ENCODE data around the gene ATXN1.

Gene ATXN1

GRCh38 chr6:16688984-16689636 lies 72.2 kb downstream of the ATXN1 start:
- peaks cover 4% of the 10 kb centered on the region for H3K4me1 ChIP-seq (ENCODE audit: insufficient read depth, low read length, poor library complexity, severe bottlenecking)
- no peaks in the 10 kb centered on the region for H3K27me3 ChIP-seq (ENCODE audit: insufficient read depth, low read length, poor library complexity, severe bottlenecking)
- H3K9me3 ChIP-seq (ENCODE audit: insufficient read depth, low read depth, low read length) = no peaks in the 10 kb centered on the region
- TF ChIP-seq EZH2phosphoT487 (IDR thresholded peaks at IDR 0.05; ENCODE audit: borderline replicate concordance) (no peak), CTCF (conservative IDR thresholded peaks at IDR 0.05; ENCODE audit: low read length) (no peak)
- peaks cover 3% of the 10 kb centered on the region for H4K20me1 ChIP-seq (ENCODE audit: insufficient read depth, low read length, poor library complexity, severe bottlenecking)
- no peak overlapping the region for H3K4me3 ChIP-seq (ENCODE audit: low read length, poor library complexity, severe bottlenecking)
- no peaks in the 10 kb centered on the region for H3K9me2 ChIP-seq (replicated peaks; ENCODE audit: low read depth, low read length)
- H3K79me2 ChIP-seq (ENCODE audit: insufficient read depth, low read length) = peaks cover 33% of the 10 kb centered on the region; the same call in 1 of the 2 replicates
- no peak overlapping the region for H2AFZ ChIP-seq (ENCODE audit: low read length)
- H3K36me3 ChIP-seq (ENCODE audit: insufficient read depth, low read length) = no peaks in the 10 kb centered on the region
- no peak overlapping the region for H3K9ac ChIP-seq (ENCODE audit: low read depth, low read length, poor library complexity, severe bottlenecking)
- H3K4me2 ChIP-seq (ENCODE audit: low read depth, low read length, poor library complexity, severe bottlenecking) = no peak overlapping the region
- H3F3A ChIP-seq (ENCODE audit: low read depth) = no peaks in the 10 kb centered on the region

GRCh38 chr6:16688436-16688835 lies 72.8 kb downstream of the ATXN1 start:
- H3K27me3 ChIP-seq (ENCODE audit: insufficient read depth, low read length, poor library complexity, severe bottlenecking) = no peaks in the 10 kb centered on the region
- peaks cover 33% of the 10 kb centered on the region; the same call in 1 of the 2 replicates for H3K79me2 ChIP-seq (ENCODE audit: insufficient read depth, low read length)
- no peak overlapping the region for H2AFZ ChIP-seq (ENCODE audit: low read length)
- no peaks in the 10 kb centered on the region for H3F3A ChIP-seq (ENCODE audit: low read depth)
- H3K4me2 ChIP-seq (ENCODE audit: low read depth, low read length, poor library complexity, severe bottlenecking) = no peak overlapping the region
- no peaks in the 10 kb centered on the region for H3K9me3 ChIP-seq (ENCODE audit: insufficient read depth, low read depth, low read length)
- H3K36me3 ChIP-seq (ENCODE audit: insufficient read depth, low read length) = no peaks in the 10 kb centered on the region
- H4K20me1 ChIP-seq (ENCODE audit: insufficient read depth, low read length, poor library complexity, severe bottlenecking) = peaks cover 3% of the 10 kb centered on the region
- peaks cover 9% of the 10 kb centered on the region for H3K4me1 ChIP-seq (ENCODE audit: insufficient read depth, low read length, poor library complexity, severe bottlenecking)
- no peaks in the 10 kb centered on the region for H3K9me2 ChIP-seq (replicated peaks; ENCODE audit: low read depth, low read length)
- H3K4me3 ChIP-seq (ENCODE audit: low read length, poor library complexity, severe bottlenecking) = no peak overlapping the region
- no peak overlapping the region for H3K9ac ChIP-seq (ENCODE audit: low read depth, low read length, poor library complexity, severe bottlenecking)
- TF ChIP-seq EZH2phosphoT487 (IDR thresholded peaks at IDR 0.05; ENCODE audit: borderline replicate concordance) (no peak), CTCF (conservative IDR thresholded peaks at IDR 0.05; ENCODE audit: low read length) (no peak)

- no peaks in the 10 kb centered on the region for H3K9me3 ChIP-seq (ENCODE audit: insufficient read depth, low read depth, low read length)
- H3K27me3 ChIP-seq (ENCODE audit: insufficient read depth, low read length, poor library complexity, severe bottlenecking) = no peaks in the 10 kb centered on the region
- H3K4me3 ChIP-seq (ENCODE audit: low read length, poor library complexity, severe bottlenecking) = no peak overlapping the region
- no peak for TF ChIP-seq EZH2phosphoT487 (IDR thresholded peaks at IDR 0.05; ENCODE audit: borderline replicate concordance)
- no peak for TF ChIP-seq CTCF (conservative IDR thresholded peaks at IDR 0.05; ENCODE audit: low read length)
- H3K4me1 ChIP-seq (ENCODE audit: insufficient read depth, low read length, poor library complexity, severe bottlenecking) = peaks cover 9% of the 10 kb centered on the region
- H3K79me2 ChIP-seq (ENCODE audit: insufficient read depth, low read length) = peaks cover 28% of the 10 kb centered on the region; the same call in 1 of the 2 replicates
- no peak overlapping the region for H2AFZ ChIP-seq (ENCODE audit: low read length)
- no peak overlapping the region for H3K4me2 ChIP-seq (ENCODE audit: low read depth, low read length, poor library complexity, severe bottlenecking)
- H3K9ac ChIP-seq (ENCODE audit: low read depth, low read length, poor library complexity, severe bottlenecking) = no peak overlapping the region
- peaks cover 3% of the 10 kb centered on the region for H4K20me1 ChIP-seq (ENCODE audit: insufficient read depth, low read length, poor library complexity, severe bottlenecking)
- no peaks in the 10 kb centered on the region for H3F3A ChIP-seq (ENCODE audit: low read depth)
- no peaks in the 10 kb centered on the region for H3K36me3 ChIP-seq (ENCODE audit: insufficient read depth, low read length)
- no peaks in the 10 kb centered on the region for H3K9me2 ChIP-seq (replicated peaks; ENCODE audit: low read depth, low read length)
Measured at GRCh38 chr6:16687045-16687444, 74.2 kb downstream of the ATXN1 start.

Data from Loucy (cell line).